Ishikawa (cell line): Measurements from ENCODE around the gene UXT.

Source experiments
- CEBPB ChIP-seq: IDR thresholded peaks from 2 replicates; pipeline ENCODE4 v1.6.1; 2012
- CREB1 ChIP-seq: IDR thresholded peaks from 2 replicates; pipeline ENCODE4 v1.6.1; 2012; ENCODE audit warnings: low read depth
- EGR1 ChIP-seq: IDR thresholded peaks from 2 replicates; pipeline ENCODE4 v1.6.1; 2012
- EP300 ChIP-seq: IDR thresholded peaks from 2 replicates; pipeline ENCODE4 v1.6.1; 2012; ENCODE audit warnings: borderline replicate concordance
- FOXM1 ChIP-seq: IDR thresholded peaks from 2 replicates; pipeline ENCODE4 v1.6.1; 2012; ENCODE audit warnings: low read depth, borderline replicate concordance
- NFIC ChIP-seq: IDR thresholded peaks from 2 replicates; pipeline ENCODE4 v1.6.1; 2012
- RAD21 ChIP-seq: IDR thresholded peaks from 2 replicates; pipeline ENCODE4 v1.6.1; 2012; ENCODE audit warnings: low read depth
- TAF1 ChIP-seq: IDR thresholded peaks from 2 replicates; pipeline ENCODE4 v1.6.1; 2012; ENCODE audit warnings: low read depth, mild to moderate bottlenecking
- TCF12 ChIP-seq: IDR thresholded peaks from 2 replicates; pipeline ENCODE4 v1.6.1; 2012; ENCODE audit warnings: low read depth
- TEAD4 ChIP-seq: IDR thresholded peaks from 2 replicates; pipeline ENCODE4 v1.6.1; 2012
- YY1 ChIP-seq: IDR thresholded peaks from 2 replicates; pipeline ENCODE4 v1.6.1; 2012; ENCODE audit warnings: low read depth
- ZBTB7A ChIP-seq: IDR thresholded peaks from 2 replicates; pipeline ENCODE4 v1.6.1; 2012; ENCODE audit warnings: low read depth
- TF ChIP-seq, protein P1 (sequence below): IDR thresholded peaks from 2 replicates; pipeline ENCODE4 v1.6.1; 2012
- TF ChIP-seq, protein P2 (sequence below): IDR thresholded peaks from 2 replicates; pipeline ENCODE4 v1.6.1; 2012
- TF ChIP-seq, protein P3 (sequence below): IDR thresholded peaks from 2 replicates; pipeline ENCODE4 v1.6.1; 2012; ENCODE audit warnings: low read depth, mild to moderate bottlenecking

UXT gene, protein sequence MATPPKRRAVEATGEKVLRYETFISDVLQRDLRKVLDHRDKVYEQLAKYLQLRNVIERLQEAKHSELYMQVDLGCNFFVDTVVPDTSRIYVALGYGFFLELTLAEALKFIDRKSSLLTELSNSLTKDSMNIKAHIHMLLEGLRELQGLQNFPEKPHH

DNA sequence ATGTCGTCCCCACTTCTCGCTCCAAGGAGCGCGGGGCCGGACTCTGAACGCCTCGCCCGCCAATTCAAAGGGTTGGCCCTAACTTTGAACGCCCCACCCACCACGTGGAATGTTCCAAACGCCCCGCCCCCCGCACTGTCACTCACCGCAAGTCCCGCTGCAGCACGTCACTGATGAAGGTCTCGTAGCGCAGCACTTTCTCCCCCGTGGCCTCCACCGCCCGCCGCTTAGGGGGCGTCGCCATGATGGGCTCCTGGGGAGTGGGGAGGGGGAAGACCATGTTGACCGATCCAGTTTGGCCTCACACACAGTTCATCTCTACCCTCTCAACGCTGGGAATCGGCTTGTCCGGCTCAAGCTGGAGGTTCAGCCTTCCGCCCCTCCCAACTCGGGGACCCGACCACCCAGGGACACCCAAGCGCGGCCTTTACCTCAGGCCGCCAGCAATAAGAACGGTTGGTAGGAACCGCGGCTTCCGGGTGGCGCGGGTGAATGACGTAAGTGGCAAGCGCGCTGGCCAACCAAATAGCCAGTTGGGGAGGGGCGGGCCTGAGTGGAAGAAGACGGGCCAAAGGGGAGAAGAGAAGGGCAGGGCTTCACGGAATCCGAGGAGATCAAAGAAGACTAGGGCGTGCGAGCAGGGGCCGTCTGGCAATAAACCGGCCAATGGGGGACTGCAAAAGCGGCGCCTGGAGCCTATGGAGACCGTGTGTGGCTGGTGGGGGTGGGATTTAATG lies at the start of gene UXT:
Gene UXT (minus strand): TSS at position 497 of the 737 bp plus-strand sequence. CDS start 253 bp downstream, at position 244.
- TF ChIP-seq CREB1 (peak; percentile 89), EGR1 (no peak), NFIC (no peak), RAD21 (no peak), YY1 (peak; percentile 78), FOXM1 (no peak), TAF1 (no peak), ZBTB7A (0 out of 2 replicates have a peak, but pooled peaks have one; percentile 35), TCF12 (no peak)
- TF ChIP-seq, protein P1, sequence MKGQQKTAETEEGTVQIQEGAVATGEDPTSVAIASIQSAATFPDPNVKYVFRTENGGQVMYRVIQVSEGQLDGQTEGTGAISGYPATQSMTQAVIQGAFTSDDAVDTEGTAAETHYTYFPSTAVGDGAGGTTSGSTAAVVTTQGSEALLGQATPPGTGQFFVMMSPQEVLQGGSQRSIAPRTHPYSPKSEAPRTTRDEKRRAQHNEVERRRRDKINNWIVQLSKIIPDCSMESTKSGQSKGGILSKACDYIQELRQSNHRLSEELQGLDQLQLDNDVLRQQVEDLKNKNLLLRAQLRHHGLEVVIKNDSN, result peak; percentile 34; the same call in 1 of the 2 replicates
- TF ChIP-seq, protein P2, sequence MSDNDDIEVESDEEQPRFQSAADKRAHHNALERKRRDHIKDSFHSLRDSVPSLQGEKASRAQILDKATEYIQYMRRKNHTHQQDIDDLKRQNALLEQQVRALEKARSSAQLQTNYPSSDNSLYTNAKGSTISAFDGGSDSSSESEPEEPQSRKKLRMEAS, result peak; percentile 56

DNA sequence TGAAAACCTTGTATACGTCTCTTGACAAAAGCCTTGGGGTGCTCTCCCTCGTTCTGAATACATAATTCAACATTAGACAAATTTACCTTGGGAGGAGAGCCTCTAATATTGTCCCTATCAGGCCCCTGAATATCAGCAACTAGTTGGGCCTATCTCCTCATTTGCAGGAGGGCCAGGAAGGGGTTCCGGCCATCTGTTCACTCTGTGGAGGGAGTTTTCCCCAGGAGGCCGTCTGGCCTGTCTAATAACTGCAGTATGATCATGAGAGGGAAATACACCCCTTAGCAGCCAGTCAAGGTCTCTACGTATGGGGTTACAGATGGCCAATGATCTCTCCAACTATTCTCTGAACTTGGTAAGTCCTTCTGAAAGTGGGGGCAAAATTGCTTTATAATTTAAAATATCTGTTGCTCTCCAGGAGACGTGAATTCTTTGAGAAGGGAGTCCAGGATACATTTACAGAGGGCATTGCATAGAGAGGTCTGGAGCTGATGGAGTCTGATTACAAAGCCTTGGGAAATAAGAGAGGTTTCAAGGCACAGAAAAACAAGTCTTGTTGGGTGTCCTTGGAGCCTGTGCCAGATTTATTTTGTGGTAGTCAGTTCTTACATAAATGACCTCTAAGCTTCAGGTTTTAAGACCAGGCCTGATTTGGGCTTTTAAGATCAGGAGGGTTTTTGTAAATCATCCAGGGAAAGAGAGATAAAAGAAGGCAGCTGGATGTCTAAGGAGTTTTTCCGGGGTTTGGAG lies 48.2 kb upstream of the UXT start:
- TF ChIP-seq YY1 (no peak), FOXM1 (no peak)

DNA sequence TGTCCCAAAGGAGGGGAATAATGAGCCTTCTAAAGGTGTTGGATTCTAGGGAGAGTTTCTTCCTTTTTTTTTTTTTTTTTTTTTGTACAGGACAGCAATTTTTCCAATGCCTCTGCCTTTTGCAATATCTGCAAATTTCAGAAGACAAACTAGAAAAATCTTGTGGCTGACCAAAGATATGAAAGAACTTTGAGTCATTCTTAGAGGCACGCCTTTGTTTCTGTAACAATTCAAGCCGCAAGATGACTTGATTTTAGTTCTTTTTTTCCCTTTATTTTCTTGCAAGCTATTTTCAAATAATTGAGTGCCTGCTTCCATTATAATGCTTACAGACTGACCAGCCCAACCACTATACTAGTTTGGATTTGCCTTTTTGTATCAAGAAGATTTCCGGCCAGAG lies 47.6 kb upstream of the UXT start:
- no peak for TF ChIP-seq CEBPB
- TF ChIP-seq, protein P2, result no peak
- TF ChIP-seq TEAD4, result no peak
- no peak for TF ChIP-seq YY1
- no peak for TF ChIP-seq ZBTB7A
- TF ChIP-seq, protein P3, sequence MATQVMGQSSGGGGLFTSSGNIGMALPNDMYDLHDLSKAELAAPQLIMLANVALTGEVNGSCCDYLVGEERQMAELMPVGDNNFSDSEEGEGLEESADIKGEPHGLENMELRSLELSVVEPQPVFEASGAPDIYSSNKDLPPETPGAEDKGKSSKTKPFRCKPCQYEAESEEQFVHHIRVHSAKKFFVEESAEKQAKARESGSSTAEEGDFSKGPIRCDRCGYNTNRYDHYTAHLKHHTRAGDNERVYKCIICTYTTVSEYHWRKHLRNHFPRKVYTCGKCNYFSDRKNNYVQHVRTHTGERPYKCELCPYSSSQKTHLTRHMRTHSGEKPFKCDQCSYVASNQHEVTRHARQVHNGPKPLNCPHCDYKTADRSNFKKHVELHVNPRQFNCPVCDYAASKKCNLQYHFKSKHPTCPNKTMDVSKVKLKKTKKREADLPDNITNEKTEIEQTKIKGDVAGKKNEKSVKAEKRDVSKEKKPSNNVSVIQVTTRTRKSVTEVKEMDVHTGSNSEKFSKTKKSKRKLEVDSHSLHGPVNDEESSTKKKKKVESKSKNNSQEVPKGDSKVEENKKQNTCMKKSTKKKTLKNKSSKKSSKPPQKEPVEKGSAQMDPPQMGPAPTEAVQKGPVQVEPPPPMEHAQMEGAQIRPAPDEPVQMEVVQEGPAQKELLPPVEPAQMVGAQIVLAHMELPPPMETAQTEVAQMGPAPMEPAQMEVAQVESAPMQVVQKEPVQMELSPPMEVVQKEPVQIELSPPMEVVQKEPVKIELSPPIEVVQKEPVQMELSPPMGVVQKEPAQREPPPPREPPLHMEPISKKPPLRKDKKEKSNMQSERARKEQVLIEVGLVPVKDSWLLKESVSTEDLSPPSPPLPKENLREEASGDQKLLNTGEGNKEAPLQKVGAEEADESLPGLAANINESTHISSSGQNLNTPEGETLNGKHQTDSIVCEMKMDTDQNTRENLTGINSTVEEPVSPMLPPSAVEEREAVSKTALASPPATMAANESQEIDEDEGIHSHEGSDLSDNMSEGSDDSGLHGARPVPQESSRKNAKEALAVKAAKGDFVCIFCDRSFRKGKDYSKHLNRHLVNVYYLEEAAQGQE, result no peak
- TF ChIP-seq EGR1, result no peak
- no peak for TF ChIP-seq TAF1
- TF ChIP-seq RAD21, result no peak
- TF ChIP-seq FOXM1, result no peak
- TF ChIP-seq NFIC, result no peak
- TF ChIP-seq CREB1, result no peak
- TF ChIP-seq TCF12, result no peak
- no peak for TF ChIP-seq EP300
- TF ChIP-seq, protein P1, result no peak

DNA sequence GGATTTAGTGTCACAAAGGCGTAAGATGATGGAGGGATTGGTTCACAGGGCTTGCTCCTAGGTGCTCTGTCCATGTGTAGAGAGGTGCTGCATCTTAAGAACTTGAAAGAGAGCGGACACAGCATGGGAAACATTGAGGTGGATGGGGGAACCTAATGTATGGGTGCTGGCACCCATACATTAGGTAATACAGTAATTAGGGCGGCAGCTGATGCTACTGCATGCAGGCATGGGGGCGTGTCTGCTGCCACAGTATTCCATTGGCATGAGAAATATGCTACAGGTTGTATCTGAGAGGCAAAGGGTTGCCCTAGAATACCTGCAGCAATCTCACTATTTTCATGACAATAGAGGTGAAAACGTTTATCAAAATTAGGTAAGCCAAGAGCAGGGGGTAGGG lies 45.8 kb upstream of the UXT start:
- TF ChIP-seq, protein P2, result no peak
- TF ChIP-seq EGR1 (no peak), FOXM1 (no peak), TEAD4 (no peak), TCF12 (no peak), CEBPB (no peak), CREB1 (no peak), NFIC (no peak), RAD21 (no peak)
- TF ChIP-seq, protein P1, result no peak
- TF ChIP-seq, protein P3, result no peak

DNA sequence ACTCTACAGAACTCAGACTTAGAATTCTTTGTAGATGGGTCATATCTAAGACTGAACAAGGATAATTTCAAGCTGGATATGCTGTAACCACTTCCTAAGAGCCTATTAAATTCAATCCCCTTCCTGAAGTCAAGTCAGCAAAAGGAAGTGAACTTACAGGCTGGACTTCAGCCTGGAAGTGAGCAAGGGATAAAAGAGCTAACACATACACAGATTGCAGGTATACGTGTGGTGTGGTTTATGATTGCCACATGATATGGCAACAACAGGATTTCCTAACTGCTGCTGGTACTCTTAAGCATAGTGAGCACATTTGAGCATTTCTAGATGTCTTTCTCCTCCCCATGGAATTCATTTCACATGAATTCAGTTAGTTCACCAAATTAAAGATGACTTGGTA lies 38.2 kb upstream of the UXT start:
- no peak for TF ChIP-seq NFIC
- TF ChIP-seq ZBTB7A, result no peak
- TF ChIP-seq, protein P3, result no peak
- no peak for TF ChIP-seq RAD21
- TF ChIP-seq TEAD4, result no peak
- no peak for TF ChIP-seq FOXM1
- no peak for TF ChIP-seq EP300
- TF ChIP-seq YY1, result no peak
- no peak for TF ChIP-seq EGR1
- no peak for TF ChIP-seq TAF1
- TF ChIP-seq, protein P2, result no peak
- TF ChIP-seq, protein P1, result no peak
- TF ChIP-seq CEBPB, result no peak
- TF ChIP-seq CREB1, result no peak
- no peak for TF ChIP-seq TCF12
